ENCODE data around the gene ANO7. TPM values are rescaled to one million over a fixed set of nuclear protein-coding genes. Genes with fewer than 3 reads are reported as not detected.

The ANO7 gene
- total RNA-seq, 4 donors from 2014 or later = 0.32 to 1.3 (median 0.42) TPM; not detected in 1

GRCh38 chr2:241225545-241225944 lies 37.1 kb downstream of the ANO7 start:
- intact Hi-C loops (cut with DNase I) = no loop called here
- Histone ChIP-seq H3K9me3 (no peaks in the 10 kb centered on the region), H3K4me1 (peaks cover 14 to 18% (median 15%) of the 10 kb centered on the region in 4 donors), H3K27me3 (no peaks in the 10 kb centered on the region), H3K27ac (replicated peaks in 1 of 4) (no peak overlapping the region), H3K36me3 (peaks cover 40 to 55% (median 51%) of the 10 kb centered on the region in 4 donors), H3K4me3 (no peak overlapping the region)
- TF ChIP-seq POLR2A (IDR thresholded peaks at IDR 0.05; ENCODE audit: low read depth) (no peak), EP300 (IDR thresholded peaks at IDR 0.05) (no peak), CTCF (IDR thresholded peaks at IDR 0.05) (no peak), POLR2AphosphoS5 (IDR thresholded peaks at IDR 0.05) (no peak)
- DNase-seq (ENCODE audit: extremely low spot score) = no peak
- 92% methylated on average over 16 of the region's 16 CpGs for WGBS

- H3K36me3 ChIP-seq = peaks cover 44 to 59% (median 56%) of the 10 kb centered on the region in 4 donors
- intact Hi-C loops (cut with DNase I) = no loop called here
- H3K9me3 ChIP-seq = no peaks in the 10 kb centered on the region
- no peak for DNase-seq (ENCODE audit: extremely low spot score)
- peaks cover 14 to 18% (median 15%) of the 10 kb centered on the region in 4 donors for H3K4me1 ChIP-seq
- 94% methylated on average over 15 of the region's 16 CpGs for WGBS
- H3K27me3 ChIP-seq = no peaks in the 10 kb centered on the region
- H3K27ac ChIP-seq (replicated peaks in 1 of 4) = no peak overlapping the region
- no peak overlapping the region for H3K4me3 ChIP-seq
- TF ChIP-seq POLR2A (IDR thresholded peaks at IDR 0.05; ENCODE audit: low read depth) = no peak
- TF ChIP-seq CTCF (IDR thresholded peaks at IDR 0.05) = no peak
- TF ChIP-seq POLR2AphosphoS5 (IDR thresholded peaks at IDR 0.05) = no peak
- TF ChIP-seq EP300 (IDR thresholded peaks at IDR 0.05) = no peak
Observed at GRCh38 chr2:241225983-241226382, 37.5 kb downstream of the ANO7 start.

GRCh38 chr2:241226723-241227572 lies 38.5 kb downstream of the ANO7 start:
- DNase-seq (ENCODE audit: extremely low spot score) = no peak
- Histone ChIP-seq H3K27ac (replicated peaks in 1 of 4) (no peak overlapping the region), H3K9me3 (no peaks in the 10 kb centered on the region), H3K27me3 (no peaks in the 10 kb centered on the region), H3K36me3 (peaks cover 52 to 69% (median 65%) of the 10 kb centered on the region in 4 donors), H3K4me3 (no peak overlapping the region), H3K4me1 (peaks cover 15 to 20% (median 15%) of the 10 kb centered on the region in 4 donors)
- intact Hi-C loops (cut with DNase I) = no loop called here
- TF ChIP-seq POLR2AphosphoS5 (IDR thresholded peaks at IDR 0.05) (no peak), POLR2A (IDR thresholded peaks at IDR 0.05; ENCODE audit: low read depth) (no peak), EP300 (IDR thresholded peaks at IDR 0.05) (no peak), CTCF (IDR thresholded peaks at IDR 0.05) (no peak)
- WGBS = 81% methylated on average over 17 of the region's 19 CpGs

- 81% methylated on average over 8 of the region's 8 CpGs for WGBS
- Histone ChIP-seq H3K36me3 (peaks cover 59 to 76% (median 72%) of the 10 kb centered on the region in 4 donors), H3K4me1 (peaks cover 15 to 27% (median 17%) of the 10 kb centered on the region in 4 donors), H3K27ac (replicated peaks in 1 of 4) (no peak overlapping the region), H3K9me3 (no peaks in the 10 kb centered on the region), H3K27me3 (no peaks in the 10 kb centered on the region), H3K4me3 (no peak overlapping the region)
- no peak for DNase-seq (ENCODE audit: extremely low spot score)
- TF ChIP-seq EP300 (IDR thresholded peaks at IDR 0.05) (no peak), POLR2A (IDR thresholded peaks at IDR 0.05; ENCODE audit: low read depth) (no peak), POLR2AphosphoS5 (IDR thresholded peaks at IDR 0.05) (no peak), CTCF (IDR thresholded peaks at IDR 0.05) (no peak)
- intact Hi-C loops (cut with DNase I) = no loop called here
Observed at GRCh38 chr2:241227594-241227993, 39.1 kb downstream of the ANO7 start.

Measured in esophagus muscularis mucosa (tissue), 4 donors.